Chondrocyte (in vitro differentiated cells): Measurements from ENCODE around the gene RASGRP1. TPM values are rescaled to one million over a fixed set of nuclear protein-coding genes. Genes with fewer than 3 reads are reported as not detected.

ENCODE experiments used
- DNase-seq: peaks from one replicate; pipeline ENCODE4 v3.0.0; 2021; ENCODE audit warnings: mixed read lengths, low spot score
- H3K27ac Mint-ChIP-seq: one replicate; pipeline ENCODE4 v1.8.0; 2021; ENCODE audit warnings: mild to moderate bottlenecking, moderate library complexity, mixed read lengths; ENCODE audit not compliant: unreplicated experiment
- H3K27me3 Mint-ChIP-seq: 2 replicates; pipeline ENCODE4 v1.8.0; 2021; ENCODE audit warnings: low read depth, mixed read lengths
- H3K36me3 Mint-ChIP-seq: 2 replicates; pipeline ENCODE4 v1.8.0; 2021; ENCODE audit warnings: low read depth, mixed read lengths
- H3K4me1 Mint-ChIP-seq: 2 replicates; pipeline ENCODE4 v1.8.0; 2021; ENCODE audit warnings: low read depth, mild to moderate bottlenecking, mixed read lengths
- H3K4me3 Mint-ChIP-seq: one replicate; pipeline ENCODE4 v1.8.0; 2021; ENCODE audit warnings: mild to moderate bottlenecking, moderate library complexity, mixed read lengths; ENCODE audit not compliant: unreplicated experiment
- H3K9me3 Mint-ChIP-seq: 2 replicates; pipeline ENCODE4 v1.8.0; 2021; ENCODE audit warnings: low read depth, mixed read lengths
- total RNA-seq: library from RNA; stranded (reverse); gene quantifications from 3 replicates; pipeline ENCODE4 v1.2.1, GENCODE V29; 2021
- TF ChIP-seq, protein P1 (sequence below): fragments of 200-600 bp; sonication (generic); IDR thresholded peaks from 2 replicates; pipeline ENCODE4 v1.5.0; 2021; ENCODE audit warnings: antibody characterized with exemption, mild to moderate bottlenecking, moderate library complexity

The RASGRP1 gene
- total RNA-seq, 1 donor from 2014 or later: 0.52 TPM

DNA sequence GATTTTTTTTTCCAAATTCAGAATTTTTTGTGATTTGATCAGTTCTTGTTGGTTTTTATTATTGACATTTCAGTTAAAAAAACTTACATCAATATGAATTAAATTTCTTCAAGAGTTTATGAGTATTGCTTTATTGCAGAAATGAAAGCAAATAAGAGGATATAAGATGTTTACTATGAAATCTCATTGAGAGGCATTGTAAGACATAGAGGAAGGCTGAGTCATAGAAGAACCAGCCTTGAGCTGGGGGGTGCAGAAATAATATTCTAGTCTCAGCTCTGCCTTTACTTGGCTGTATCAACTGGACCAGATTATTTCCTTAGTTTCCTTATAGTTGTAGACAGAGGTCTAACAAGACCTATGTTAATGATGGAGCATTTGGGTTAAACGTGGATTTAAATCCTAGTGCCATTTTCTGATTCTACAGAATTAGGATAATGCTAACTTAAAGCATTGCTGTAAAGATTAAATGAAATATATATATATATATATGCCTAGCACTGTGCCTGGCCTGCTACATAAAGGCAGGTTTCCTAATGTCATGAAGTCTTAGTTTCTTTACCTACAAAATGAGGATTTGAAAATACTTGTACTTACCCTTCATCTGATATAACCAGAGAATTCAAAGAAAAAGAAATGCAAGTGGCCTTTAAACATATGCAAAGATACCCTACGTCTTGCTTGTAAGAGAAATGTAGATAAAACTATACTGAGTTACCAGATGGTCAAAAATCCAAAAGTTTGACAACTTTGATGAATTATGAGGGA lies 103.4 kb downstream of the RASGRP1 start:
- no peaks in the 10 kb centered on the region for H3K36me3 Mint-ChIP-seq
- no peak overlapping the region for H3K27ac Mint-ChIP-seq
- H3K9me3 Mint-ChIP-seq: no peaks in the 10 kb centered on the region
- H3K4me1 Mint-ChIP-seq: peaks cover 6% of the 10 kb centered on the region
- no peaks in the 10 kb centered on the region for H3K27me3 Mint-ChIP-seq
- no peak overlapping the region for H3K4me3 Mint-ChIP-seq
- no peak for DNase-seq
- TF ChIP-seq, protein P1, sequence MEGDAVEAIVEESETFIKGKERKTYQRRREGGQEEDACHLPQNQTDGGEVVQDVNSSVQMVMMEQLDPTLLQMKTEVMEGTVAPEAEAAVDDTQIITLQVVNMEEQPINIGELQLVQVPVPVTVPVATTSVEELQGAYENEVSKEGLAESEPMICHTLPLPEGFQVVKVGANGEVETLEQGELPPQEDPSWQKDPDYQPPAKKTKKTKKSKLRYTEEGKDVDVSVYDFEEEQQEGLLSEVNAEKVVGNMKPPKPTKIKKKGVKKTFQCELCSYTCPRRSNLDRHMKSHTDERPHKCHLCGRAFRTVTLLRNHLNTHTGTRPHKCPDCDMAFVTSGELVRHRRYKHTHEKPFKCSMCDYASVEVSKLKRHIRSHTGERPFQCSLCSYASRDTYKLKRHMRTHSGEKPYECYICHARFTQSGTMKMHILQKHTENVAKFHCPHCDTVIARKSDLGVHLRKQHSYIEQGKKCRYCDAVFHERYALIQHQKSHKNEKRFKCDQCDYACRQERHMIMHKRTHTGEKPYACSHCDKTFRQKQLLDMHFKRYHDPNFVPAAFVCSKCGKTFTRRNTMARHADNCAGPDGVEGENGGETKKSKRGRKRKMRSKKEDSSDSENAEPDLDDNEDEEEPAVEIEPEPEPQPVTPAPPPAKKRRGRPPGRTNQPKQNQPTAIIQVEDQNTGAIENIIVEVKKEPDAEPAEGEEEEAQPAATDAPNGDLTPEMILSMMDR: no peak

DNA sequence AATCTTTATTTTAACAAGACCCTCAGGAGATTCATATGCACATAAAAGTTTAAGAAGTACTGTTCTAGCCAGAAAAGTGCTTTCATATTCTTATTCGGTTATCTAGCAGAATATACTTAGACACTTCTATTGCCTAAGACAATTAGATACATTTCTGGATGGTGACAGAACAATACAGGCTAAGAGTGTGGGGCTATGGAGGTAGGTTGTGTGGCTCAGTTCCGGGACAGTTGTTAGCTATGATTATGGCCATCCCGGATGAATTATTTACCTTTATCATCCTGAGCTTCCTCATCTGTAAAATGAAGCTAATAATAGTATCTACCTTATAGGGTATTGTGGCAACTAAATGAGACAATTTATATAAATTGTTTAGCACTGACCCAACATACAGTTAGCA lies 104.1 kb downstream of the RASGRP1 start:
- Mint-ChIP-seq H3K27me3 (no peaks in the 10 kb centered on the region), H3K9me3 (no peaks in the 10 kb centered on the region), H3K4me3 (no peak overlapping the region)

DNA sequence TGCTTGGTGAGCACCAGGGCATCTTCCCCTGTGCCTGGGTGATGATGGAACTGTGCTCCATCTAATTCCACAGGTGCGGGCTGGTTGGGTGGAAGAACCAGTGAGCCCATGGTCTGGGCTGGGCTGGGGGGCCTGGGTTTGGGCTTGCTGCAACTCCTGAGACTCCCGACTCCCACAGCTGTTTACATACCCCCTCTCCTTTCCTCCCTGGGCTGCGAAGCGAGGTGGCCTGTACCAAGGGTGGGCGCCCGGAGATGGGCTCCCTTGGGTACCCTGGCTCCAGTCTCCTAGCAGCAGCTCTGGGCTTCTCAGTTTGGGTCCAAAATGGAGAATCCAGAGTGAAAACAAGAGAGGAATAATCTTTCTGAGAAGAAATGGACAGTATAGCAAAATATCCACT lies 105.1 kb downstream of the RASGRP1 start:
- DNase-seq: no peak
- no peaks in the 10 kb centered on the region for H3K9me3 Mint-ChIP-seq
- no peak overlapping the region for H3K4me3 Mint-ChIP-seq
- no peaks in the 10 kb centered on the region for H3K36me3 Mint-ChIP-seq
- TF ChIP-seq, protein P1: no peak
- no peaks in the 10 kb centered on the region for H3K27me3 Mint-ChIP-seq
- no peak overlapping the region for H3K27ac Mint-ChIP-seq
- H3K4me1 Mint-ChIP-seq: peaks cover 18% of the 10 kb centered on the region

More for the DNA sequence above, 104.1 kb downstream of the RASGRP1 start:
- H3K4me1 Mint-ChIP-seq: peaks cover 10% of the 10 kb centered on the region
- DNase-seq: no peak
- no peak overlapping the region for H3K27ac Mint-ChIP-seq
- no peaks in the 10 kb centered on the region for H3K36me3 Mint-ChIP-seq
- TF ChIP-seq, protein P1: no peak

DNA sequence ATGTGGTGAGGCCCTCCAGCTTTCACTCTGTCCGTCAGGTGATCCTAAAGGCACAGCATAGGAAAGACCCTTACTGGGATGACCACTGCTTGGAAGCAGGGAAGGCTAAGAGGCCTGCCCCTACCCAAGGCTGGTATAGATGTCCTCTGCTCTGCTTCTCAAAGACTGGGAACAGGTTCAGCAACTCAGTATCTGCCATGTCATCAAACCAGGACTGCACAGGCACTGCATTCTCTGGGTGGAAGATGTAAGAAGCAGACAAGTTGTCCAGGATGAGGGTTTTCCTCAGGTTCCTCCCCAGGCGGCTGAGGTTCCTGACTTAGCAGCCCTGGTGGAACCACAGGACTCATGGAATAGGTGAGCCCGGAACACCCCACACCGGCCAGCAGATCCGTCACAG lies 106.0 kb downstream of the RASGRP1 start:
- no peak for DNase-seq
- H3K4me1 Mint-ChIP-seq: peaks cover 18% of the 10 kb centered on the region
- H3K27ac Mint-ChIP-seq: no peak overlapping the region
- no peaks in the 10 kb centered on the region for H3K36me3 Mint-ChIP-seq
- H3K9me3 Mint-ChIP-seq: no peaks in the 10 kb centered on the region
- TF ChIP-seq, protein P1: no peak
- no peak overlapping the region for H3K4me3 Mint-ChIP-seq
- no peaks in the 10 kb centered on the region for H3K27me3 Mint-ChIP-seq

DNA sequence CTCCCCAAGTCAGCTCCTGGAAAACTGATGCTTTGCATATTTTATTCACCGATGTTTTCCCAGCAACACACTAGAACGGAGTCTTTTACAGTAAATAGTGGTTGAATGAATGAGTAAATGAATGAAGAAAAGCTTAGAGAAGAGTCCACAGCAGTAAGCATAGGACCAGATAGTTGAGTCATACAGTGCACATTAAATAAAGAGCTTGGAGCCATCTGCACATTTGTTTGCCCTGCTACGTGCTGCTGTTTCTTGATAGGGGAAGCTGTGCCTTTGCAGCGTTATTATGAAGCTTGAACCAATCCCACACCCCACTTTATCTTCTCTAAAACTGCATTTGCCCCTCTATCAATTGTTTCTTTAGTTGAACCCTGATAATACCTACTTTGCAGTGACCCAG lies 109.5 kb downstream of the RASGRP1 start:
- Mint-ChIP-seq H3K9me3 (no peaks in the 10 kb centered on the region), H3K36me3 (no peaks in the 10 kb centered on the region), H3K27ac (peak overlapping the region; percentile 97), H3K4me1 (peaks cover 17% of the 10 kb centered on the region), H3K27me3 (peaks cover 15% of the 10 kb centered on the region), H3K4me3 (peak overlapping the region; percentile 95)
- no peak for DNase-seq
- TF ChIP-seq, protein P1: no peak
